Neutrophil (primary cell): ENCODE data around the gene NAT9.

ENCODE experiments used
- H3K27ac ChIP-seq: fragments of 200-600 bp; sonication (generic); 2 replicates; pipeline ENCODE4 v1.5.1; 2016; ENCODE audit warnings: mild to moderate bottlenecking, moderate library complexity
- H3K27me3 ChIP-seq: fragments of 200-600 bp; sonication (generic); 2 replicates; pipeline ENCODE4 v1.6.0; 2016; ENCODE audit warnings: mild to moderate bottlenecking
- H3K36me3 ChIP-seq: fragments of 200-600 bp; sonication (generic); 2 replicates; pipeline ENCODE4 v1.5.1; 2017
- H3K4me1 ChIP-seq, 2 experiments: fragments of 200-600 bp in 1 of 2; sonication (generic) in 1 of 2; 1 replicate in 1 of 2; 2 replicates in 1 of 2; pipeline versions ENCODE4 v1.5.1 to v1.6.1; 2013 to 2016; ENCODE audit warnings: low read depth in 1 of 2, low read length in 1 of 2, mild to moderate bottlenecking in 1 of 2, moderate library complexity in 1 of 2; ENCODE audit not compliant: control insufficient read depth in 1 of 2, insufficient read depth in 1 of 2
- H3K4me3 ChIP-seq, 2 experiments: fragments of 200-600 bp in 1 of 2; sonication (generic) in 1 of 2; 1 replicate in 1 of 2; 2 replicates in 1 of 2; pipeline ENCODE4 v1.5.1; 2013 to 2016; ENCODE audit warnings: low read depth in 1 of 2, low read length in 1 of 2, mild to moderate bottlenecking in 1 of 2, moderate library complexity in 1 of 2
- H3K9me3 ChIP-seq: fragments of 200-600 bp; sonication (generic); 2 replicates; pipeline ENCODE4 v1.5.1; 2016
- TF ChIP-seq, protein P1 (sequence below): fragments of 200-600 bp; sonication (generic); IDR thresholded peaks from 2 replicates; pipeline ENCODE4 v1.5.1; 2016; ENCODE audit warnings: antibody characterized with exemption

Gene NAT9

GRCh38 chr17:74759243-74759801 is 16.8 kb downstream of the NAT9 start:
- Histone ChIP-seq H3K4me1 (peaks cover 80 to 88% of the 10 kb centered on the region in 2 experiments), H3K27me3 (no peaks in the 10 kb centered on the region), H3K27ac (peak overlapping the region; percentile 73), H3K9me3 (no peaks in the 10 kb centered on the region), H3K36me3 (peaks cover 38% of the 10 kb centered on the region), H3K4me3 (peak overlapping the region; percentile 39 to 55)
- TF ChIP-seq, protein P1, sequence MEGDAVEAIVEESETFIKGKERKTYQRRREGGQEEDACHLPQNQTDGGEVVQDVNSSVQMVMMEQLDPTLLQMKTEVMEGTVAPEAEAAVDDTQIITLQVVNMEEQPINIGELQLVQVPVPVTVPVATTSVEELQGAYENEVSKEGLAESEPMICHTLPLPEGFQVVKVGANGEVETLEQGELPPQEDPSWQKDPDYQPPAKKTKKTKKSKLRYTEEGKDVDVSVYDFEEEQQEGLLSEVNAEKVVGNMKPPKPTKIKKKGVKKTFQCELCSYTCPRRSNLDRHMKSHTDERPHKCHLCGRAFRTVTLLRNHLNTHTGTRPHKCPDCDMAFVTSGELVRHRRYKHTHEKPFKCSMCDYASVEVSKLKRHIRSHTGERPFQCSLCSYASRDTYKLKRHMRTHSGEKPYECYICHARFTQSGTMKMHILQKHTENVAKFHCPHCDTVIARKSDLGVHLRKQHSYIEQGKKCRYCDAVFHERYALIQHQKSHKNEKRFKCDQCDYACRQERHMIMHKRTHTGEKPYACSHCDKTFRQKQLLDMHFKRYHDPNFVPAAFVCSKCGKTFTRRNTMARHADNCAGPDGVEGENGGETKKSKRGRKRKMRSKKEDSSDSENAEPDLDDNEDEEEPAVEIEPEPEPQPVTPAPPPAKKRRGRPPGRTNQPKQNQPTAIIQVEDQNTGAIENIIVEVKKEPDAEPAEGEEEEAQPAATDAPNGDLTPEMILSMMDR: no peak

DNA sequence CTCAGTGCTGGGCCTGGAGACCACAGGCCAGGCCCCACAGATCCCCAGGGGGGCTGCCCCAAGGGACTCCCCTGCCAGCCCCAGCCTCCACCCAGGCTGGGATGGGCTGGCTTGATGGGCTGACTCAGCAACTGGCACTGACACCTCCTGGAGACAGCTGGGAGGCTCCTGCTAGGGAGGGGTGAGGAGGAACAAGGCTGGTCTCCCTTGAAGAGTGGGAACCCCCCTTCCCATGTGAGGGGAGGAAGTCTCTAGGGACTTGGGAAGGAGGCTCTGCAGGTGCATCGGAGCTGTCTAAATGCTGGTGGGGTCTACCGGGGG is 17.3 kb downstream of the NAT9 start:
- peaks cover 81 to 90% of the 10 kb centered on the region in 2 experiments for H3K4me1 ChIP-seq
- peaks cover 33% of the 10 kb centered on the region for H3K36me3 ChIP-seq
- H3K9me3 ChIP-seq: no peaks in the 10 kb centered on the region
- TF ChIP-seq, protein P1: no peak
- H3K27me3 ChIP-seq: no peaks in the 10 kb centered on the region
- H3K27ac ChIP-seq: peak overlapping the region; percentile 73
- H3K4me3 ChIP-seq: peak overlapping the region; percentile 39 to 55

- Histone ChIP-seq H3K27ac (peak overlapping the region; percentile 73), H3K27me3 (no peaks in the 10 kb centered on the region), H3K9me3 (no peaks in the 10 kb centered on the region), H3K36me3 (peaks cover 27% of the 10 kb centered on the region), H3K4me1 (peaks cover 87 to 92% of the 10 kb centered on the region in 2 experiments), H3K4me3 (peak overlapping the region; percentile 39 to 55)
- TF ChIP-seq, protein P1: no peak
Observed at GRCh38 chr17:74757931-74758847, 18.0 kb downstream of the NAT9 start.

DNA sequence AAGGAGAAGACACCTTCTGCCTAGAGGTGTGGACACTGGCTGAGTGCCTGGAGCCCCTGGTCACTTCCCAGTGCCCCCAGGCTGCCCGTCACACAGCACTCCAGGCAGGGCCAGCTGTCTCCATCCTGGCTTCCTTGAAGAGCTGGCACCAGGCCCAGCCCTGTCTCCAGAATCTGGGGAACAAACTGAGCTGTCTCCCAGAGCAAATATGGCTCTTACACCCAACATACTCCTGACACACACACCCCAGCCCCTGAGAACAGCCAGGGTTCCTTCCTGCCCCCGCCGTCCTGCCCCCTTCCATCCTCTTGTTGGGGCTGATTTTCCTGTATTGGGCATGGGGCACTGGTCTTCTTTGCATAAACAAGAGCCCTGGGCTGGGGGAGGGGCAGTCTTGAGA is 18.6 kb downstream of the NAT9 start:
- peaks cover 89 to 92% of the 10 kb centered on the region in 2 experiments for H3K4me1 ChIP-seq
- H3K36me3 ChIP-seq: peaks cover 20% of the 10 kb centered on the region
- H3K4me3 ChIP-seq: peak overlapping the region; percentile 4 to 55
- no peaks in the 10 kb centered on the region for H3K27me3 ChIP-seq
- peak overlapping the region; percentile 73 for H3K27ac ChIP-seq
- TF ChIP-seq, protein P1: no peak
- H3K9me3 ChIP-seq: no peaks in the 10 kb centered on the region

GRCh38 chr17:74756891-74757290 is 19.3 kb downstream of the NAT9 start:
- H3K9me3 ChIP-seq: no peaks in the 10 kb centered on the region
- H3K36me3 ChIP-seq: peaks cover 15% of the 10 kb centered on the region
- no peaks in the 10 kb centered on the region for H3K27me3 ChIP-seq
- peaks cover 91 to 94% of the 10 kb centered on the region in 2 experiments for H3K4me1 ChIP-seq
- H3K27ac ChIP-seq: peak overlapping the region; percentile 73
- peak overlapping the region in 1 of 2 experiments; percentile 55 for H3K4me3 ChIP-seq
- TF ChIP-seq, protein P1: no peak
